Measurements from ENCODE around the gene IRX6.

GRCh38 chr16:55346475-55346874 lies 22.5 kb downstream of the IRX6 start:
- TF ChIP-seq CTCF (IDR thresholded peaks at IDR 0.05) (no peak), POLR2A (IDR thresholded peaks at IDR 0.05) (no peak)

Data from testis (tissue), 2 donors.